Inflammatory macrophage (primary cell): Measurements from ENCODE around the gene TMEM250.
"Not testable (repeated sequence)": the region's sequence is repeated elsewhere in the genome, so short reads cannot be mapped to it uniquely, and the experiment has no call there.

Experiments used
- DNase-seq, 2 donors: peaks; one replicate each; pipeline ENCODE4 v3.0.0-alpha.2; 2020 to 2022
- total RNA-seq, 18 experiments: gene quantifications; one replicate each; lab custom pipeline; 2026; ENCODE audit warnings: mixed read lengths in 6 of 18, inconsistent platforms in 2 of 18; lab: John Stamatoyannopoulos, UW

Gene TMEM250, protein sequence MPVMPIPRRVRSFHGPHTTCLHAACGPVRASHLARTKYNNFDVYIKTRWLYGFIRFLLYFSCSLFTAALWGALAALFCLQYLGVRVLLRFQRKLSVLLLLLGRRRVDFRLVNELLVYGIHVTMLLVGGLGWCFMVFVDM
- 9.9 to 82.2 (median 40.6) reads per million in 18 experiments for total RNA-seq

DNA sequence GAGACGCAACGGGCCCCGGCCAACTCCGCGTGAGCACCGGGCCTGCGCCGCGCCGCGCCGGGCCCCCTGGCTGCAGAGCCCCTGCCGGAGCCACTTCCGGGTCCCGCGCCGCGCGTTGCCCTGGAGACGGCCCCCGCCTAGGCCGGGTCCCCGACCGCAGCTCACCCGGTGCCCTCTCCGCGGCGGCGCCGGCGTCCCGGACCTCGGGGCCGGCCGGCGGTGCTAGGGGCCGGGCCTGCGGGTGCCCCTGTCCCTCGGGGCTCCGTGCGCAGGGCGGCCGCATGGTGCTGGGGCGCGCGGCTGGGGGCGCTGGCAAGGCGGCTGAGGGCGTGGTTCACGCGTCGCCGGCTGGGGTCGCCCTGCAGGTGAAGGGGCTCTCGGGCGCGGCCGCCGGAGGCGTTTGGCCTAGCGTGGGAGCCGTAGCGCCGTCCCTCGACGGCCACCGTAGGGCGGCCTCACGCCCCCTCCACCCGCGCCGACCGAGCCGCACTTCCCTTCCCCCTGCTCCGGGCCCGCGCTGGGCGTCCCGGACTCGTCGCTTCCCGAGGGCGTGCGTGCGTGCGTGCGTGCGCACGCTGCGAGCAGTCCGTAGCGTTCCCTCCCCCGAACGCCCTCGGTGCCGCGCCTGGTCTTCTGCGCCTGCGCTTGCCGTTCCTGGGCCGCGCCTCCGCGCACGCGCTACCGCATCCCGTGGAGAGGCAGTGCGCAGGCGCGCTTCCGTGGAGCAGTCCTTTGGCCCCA, at the start of gene TMEM250:
Gene TMEM250, minus strand, starts transcription at position 556 of the 741 bp plus-strand sequence. CDS start 1,975 bp downstream, outside the sequence.
- DNase-seq, result peak; percentile 97 to 99

- DNase-seq, result no peak
Observed at GRCh38 chr9:136163248-136163850, 44.7 kb upstream of the TMEM250 start.

GRCh38 chr9:136160995-136161610, 42.4 kb upstream of the TMEM250 start:
- DNase-seq, result no peak

DNA sequence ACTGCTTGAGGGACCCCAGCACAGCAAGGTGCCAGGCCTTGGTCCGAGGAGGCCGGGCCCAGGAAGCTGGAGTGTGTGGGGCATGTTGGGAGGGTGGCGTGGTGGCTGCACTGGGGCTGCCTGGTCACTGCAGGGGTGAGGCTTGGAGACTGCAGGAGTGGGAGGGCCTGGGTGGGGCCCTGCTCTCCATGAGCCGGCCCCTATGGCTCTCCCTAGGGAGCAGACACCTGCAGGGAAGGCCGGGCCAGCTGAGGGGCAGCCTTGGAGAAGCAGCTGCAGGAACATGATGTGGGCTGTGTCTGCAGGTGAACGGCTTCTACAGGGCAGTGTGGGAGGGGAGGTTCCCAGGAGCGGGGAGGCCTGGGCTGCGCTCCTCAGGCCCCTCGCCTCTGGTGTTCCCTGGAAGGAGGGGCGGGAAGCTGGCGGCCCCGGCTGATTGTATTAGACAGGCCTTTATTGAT, 41.7 kb upstream of the TMEM250 start:
- no peak for DNase-seq

- DNase-seq, result no peak
Observed at GRCh38 chr9:136159851-136160250, 41.2 kb upstream of the TMEM250 start.

GRCh38 chr9:136157477-136158265, 39.0 kb upstream of the TMEM250 start:
- DNase-seq, result no peak

DNA sequence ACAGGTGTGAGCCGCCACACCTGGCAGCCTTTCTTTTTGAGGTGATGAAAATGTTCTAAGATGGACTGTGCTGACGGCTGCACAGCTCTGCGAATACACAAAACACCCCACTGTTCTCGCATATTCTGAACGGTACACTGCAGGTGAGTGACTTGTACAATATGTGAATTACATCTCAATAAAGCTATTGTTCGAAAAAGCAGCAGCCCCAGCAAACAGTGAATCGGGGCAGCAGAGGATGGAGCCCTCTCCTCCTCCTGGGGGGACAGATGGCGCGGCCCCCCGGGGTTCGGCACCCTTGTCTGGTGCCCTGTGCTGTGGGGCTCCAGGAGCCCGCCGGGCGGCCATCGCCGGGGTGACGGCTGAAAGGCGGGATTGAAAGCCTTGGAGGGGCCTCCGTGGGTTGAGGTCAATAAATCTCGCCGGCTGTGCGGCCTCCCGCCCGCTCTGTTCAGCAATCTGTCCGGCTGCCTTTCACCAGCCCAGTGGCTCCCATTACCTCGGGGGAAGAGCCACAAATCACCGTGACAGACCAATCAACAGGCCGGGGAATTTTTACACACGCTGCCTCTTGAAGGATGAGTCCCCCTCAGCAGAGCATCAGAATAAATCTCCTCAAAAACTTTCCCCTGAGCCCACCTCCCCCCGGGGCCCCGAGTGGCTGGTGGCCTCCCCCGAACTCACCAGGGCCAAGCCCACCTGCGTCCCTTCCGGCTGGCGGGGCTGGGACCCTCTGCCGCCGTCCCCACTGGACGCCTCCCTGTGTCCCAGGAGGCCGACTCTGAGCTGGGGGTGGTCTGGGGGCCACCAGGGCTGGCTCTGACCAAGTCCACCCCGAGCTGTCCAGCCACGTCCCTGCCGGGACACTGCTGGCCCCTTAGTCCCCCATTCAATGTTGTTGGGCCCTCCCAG, 37.8 kb upstream of the TMEM250 start:
- no peak for DNase-seq

GRCh38 chr9:136155576-136155975, 36.9 kb upstream of the TMEM250 start:
- DNase-seq, result no peak

DNA sequence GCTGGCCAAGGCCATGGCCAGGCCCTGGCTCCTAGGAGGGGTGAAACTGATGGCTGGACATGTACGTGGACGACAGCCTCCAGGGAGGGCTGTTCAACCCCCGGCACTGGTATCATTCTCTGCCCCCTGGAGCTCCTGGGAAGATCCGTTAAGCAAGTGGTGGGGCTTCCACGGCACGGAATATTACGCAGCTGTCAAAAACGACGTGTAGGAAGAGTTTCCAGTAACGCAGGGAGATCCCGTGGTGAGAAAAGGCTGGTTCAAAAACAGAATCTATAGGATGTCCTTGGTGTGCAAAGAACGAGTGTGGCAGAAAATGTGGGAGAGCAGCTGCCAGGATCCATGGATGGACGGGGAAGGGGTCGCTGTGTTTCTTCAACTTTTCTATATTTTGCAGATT, 36.3 kb upstream of the TMEM250 start:
- DNase-seq, result no peak

DNA sequence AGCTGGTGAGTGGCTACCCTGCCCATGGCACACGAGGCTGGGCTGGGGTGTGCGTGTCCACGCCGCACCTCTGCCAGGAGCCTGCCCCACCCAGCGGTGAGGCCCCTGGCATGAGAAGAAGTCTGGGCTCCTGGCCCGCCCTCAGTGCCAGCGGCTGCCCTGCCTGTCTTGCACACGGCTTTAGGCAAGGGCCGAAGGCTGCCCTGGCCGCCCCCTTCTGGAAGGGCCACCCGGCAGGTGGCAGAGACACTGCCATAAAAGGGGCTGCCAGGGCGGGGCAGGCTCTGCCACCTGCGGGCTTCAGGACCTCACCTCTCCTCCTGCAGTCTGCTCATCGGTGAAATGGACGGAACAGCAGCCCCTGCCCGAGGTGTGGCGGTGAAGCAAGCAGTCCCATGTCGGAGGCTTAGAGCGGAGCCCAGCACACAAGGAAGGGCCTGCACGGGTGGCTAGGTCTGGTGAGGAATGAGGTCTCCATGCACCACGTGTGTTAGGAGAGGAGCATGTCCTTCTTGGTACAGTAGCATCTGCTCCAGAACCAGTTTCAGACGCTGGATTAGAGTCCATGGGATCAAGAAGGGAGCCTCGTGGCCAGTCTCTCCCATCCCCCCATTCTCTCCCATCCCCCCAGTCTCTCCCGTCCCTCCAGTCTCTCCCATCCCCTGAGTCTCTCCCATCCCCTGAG, 34.8 kb upstream of the TMEM250 start:
- no peak for DNase-seq

- no peak for DNase-seq
Observed at GRCh38 chr9:136152931-136153330, 34.3 kb upstream of the TMEM250 start.

DNA sequence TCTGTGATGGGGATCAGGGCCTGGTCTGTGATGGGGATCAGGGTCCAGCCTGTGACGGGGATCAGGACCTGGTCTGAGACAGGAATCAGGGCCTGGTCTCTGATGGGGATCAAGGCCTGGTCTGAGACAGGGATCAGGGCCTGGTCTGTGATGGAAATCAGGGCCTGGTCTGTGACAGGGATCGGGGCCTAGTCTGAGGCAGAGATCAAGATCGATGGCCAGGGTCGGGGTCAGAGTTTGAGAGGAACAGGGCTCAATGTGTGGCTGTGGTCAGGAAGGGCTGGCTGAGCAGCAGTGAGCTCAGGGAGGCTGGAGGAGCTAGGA, 33.8 kb upstream of the TMEM250 start:
- DNase-seq, result no peak

- DNase-seq, result no peak
Observed at GRCh38 chr9:136151848-136152542, 33.3 kb upstream of the TMEM250 start.

GRCh38 chr9:136151214-136151804, 32.6 kb upstream of the TMEM250 start:
- DNase-seq, result no peak

GRCh38 chr9:136150664-136151213, 32.1 kb upstream of the TMEM250 start:
- DNase-seq, result not testable (repeated sequence)

- DNase-seq, result no peak
Observed at GRCh38 chr9:136149853-136150252, 31.2 kb upstream of the TMEM250 start.

- DNase-seq, result no peak
Observed at GRCh38 chr9:136149337-136149736, 30.7 kb upstream of the TMEM250 start.

DNA sequence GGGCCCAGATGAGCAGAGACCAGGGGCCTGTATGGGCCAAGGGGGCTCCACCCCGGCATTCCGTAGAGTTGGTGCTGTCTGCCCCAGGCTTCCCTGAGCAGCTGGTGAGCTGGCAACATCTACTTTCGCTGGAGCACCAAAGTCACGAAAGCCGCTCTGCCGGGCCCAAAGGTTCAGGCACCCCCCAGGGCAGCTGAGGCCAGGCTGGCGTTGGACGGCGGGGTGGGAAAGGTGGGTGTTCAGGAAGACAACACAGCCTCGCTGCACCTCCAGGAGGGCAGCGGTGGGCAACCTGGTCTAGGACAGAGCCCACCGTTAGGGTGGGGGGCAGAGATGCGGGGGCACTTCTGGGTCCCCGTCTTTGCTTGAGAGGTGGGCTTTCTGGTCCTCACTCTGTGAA, 30.1 kb upstream of the TMEM250 start:
- no peak for DNase-seq

GRCh38 chr9:136147890-136148714, 29.4 kb upstream of the TMEM250 start:
- no peak for DNase-seq
